HG03469 (cell line): ENCODE measurements around the gene PSMG1.
"Not testable (repeated sequence)": the region's sequence is repeated elsewhere in the genome, so short reads cannot be mapped to it uniquely, and the experiment has no call there.

Experiments
- ATAC-seq: cut with Tn5 transposase; IDR thresholded peaks from one replicate; pipeline ENCODE4 v1.9.1; 2021; ENCODE audit warnings: mild to moderate bottlenecking, moderate library complexity, moderate number of reproducible peaks; ENCODE audit not compliant: unreplicated experiment

Gene PSMG1

GRCh38 chr21:39183272-39184049, at the start of gene PSMG1:
Gene PSMG1 (minus strand): TSS chr21:39183451. CDS start chr21:39183385, 66 bp downstream.
- ATAC-seq, result peak; percentile 62

GRCh38 chr21:39232861-39233291, 49.6 kb upstream of the PSMG1 start:
- ATAC-seq, result no peak

GRCh38 chr21:39224930-39225329, 41.7 kb upstream of the PSMG1 start:
- ATAC-seq, result no peak

- ATAC-seq, result no peak
These were observed 38.8 kb upstream of the PSMG1 start for GRCh38 chr21:39221997-39222486.

- ATAC-seq, result no peak
These were observed 38.2 kb upstream of the PSMG1 start for GRCh38 chr21:39221282-39221996.

GRCh38 chr21:39220875-39221274, 37.6 kb upstream of the PSMG1 start:
- ATAC-seq, result not testable (repeated sequence)

GRCh38 chr21:39220150-39220549, 36.9 kb upstream of the PSMG1 start:
- no peak for ATAC-seq

GRCh38 chr21:39218082-39218409, 34.8 kb upstream of the PSMG1 start:
- ATAC-seq, result no peak

- no peak for ATAC-seq
These were observed 34.3 kb upstream of the PSMG1 start for GRCh38 chr21:39217356-39218081.

GRCh38 chr21:39216290-39216689, 33.0 kb upstream of the PSMG1 start:
- ATAC-seq, result no peak

GRCh38 chr21:39215078-39215477, 31.8 kb upstream of the PSMG1 start:
- ATAC-seq, result no peak

GRCh38 chr21:39209334-39209688, 26.1 kb upstream of the PSMG1 start:
- ATAC-seq, result no peak

- no peak for ATAC-seq
These were observed 25.5 kb upstream of the PSMG1 start for GRCh38 chr21:39208624-39209333.

- no peak for ATAC-seq
These were observed 20.9 kb upstream of the PSMG1 start for GRCh38 chr21:39204134-39204533.

GRCh38 chr21:39198800-39199199, 15.5 kb upstream of the PSMG1 start:
- no peak for ATAC-seq

- no peak for ATAC-seq
These were observed 14.4 kb upstream of the PSMG1 start for GRCh38 chr21:39197448-39198233.

GRCh38 chr21:39196838-39197237, 13.6 kb upstream of the PSMG1 start:
- no peak for ATAC-seq

GRCh38 chr21:39196310-39196709, 13.1 kb upstream of the PSMG1 start:
- ATAC-seq, result no peak

GRCh38 chr21:39193380-39193779, 10.1 kb upstream of the PSMG1 start:
- no peak for ATAC-seq
